HG02884 (cell line): Measurements from ENCODE around the gene ALG9.
A peak's percentile ranks its signal among the peaks of the same experiment; 100 is the strongest.

Experiments
- ATAC-seq: cut with Tn5 transposase; IDR thresholded peaks from one replicate; pipeline ENCODE4 v1.9.1; 2021; ENCODE audit warnings: mild to moderate bottlenecking, moderate library complexity; ENCODE audit not compliant: unreplicated experiment

The ALG9 gene

GRCh38 chr11:111770581-111771134 lies 100.7 kb downstream of the ALG9 start:
- no peak for ATAC-seq

GRCh38 chr11:111766834-111767142 lies 104.6 kb downstream of the ALG9 start:
- peak; percentile 16 for ATAC-seq

GRCh38 chr11:111765984-111766833 lies 105.2 kb downstream of the ALG9 start, which contains the start of gene PPP2R1B:
TSS of gene PPP2R1B (minus strand) at chr11:111766389. CDS start at chr11:111766361, 28 bp downstream.
- ATAC-seq = peak; percentile 77

GRCh38 chr11:111765320-111765983 lies 105.9 kb downstream of the ALG9 start:
- ATAC-seq = peak; percentile 28

GRCh38 chr11:111764621-111765020 lies 106.8 kb downstream of the ALG9 start:
- ATAC-seq = no peak

- ATAC-seq = no peak
Measured at GRCh38 chr11:111762981-111763643, 108.3 kb downstream of the ALG9 start.

GRCh38 chr11:111762526-111762925 lies 108.9 kb downstream of the ALG9 start:
- no peak for ATAC-seq

GRCh38 chr11:111761036-111761435 lies 110.3 kb downstream of the ALG9 start:
- ATAC-seq = no peak

GRCh38 chr11:111759778-111760407 lies 111.5 kb downstream of the ALG9 start:
- no peak for ATAC-seq

GRCh38 chr11:111759376-111759775 lies 112.0 kb downstream of the ALG9 start:
- no peak for ATAC-seq

- no peak for ATAC-seq
Measured at GRCh38 chr11:111756097-111756496, 115.3 kb downstream of the ALG9 start.

- ATAC-seq = no peak
Measured at GRCh38 chr11:111749646-111750045, 121.7 kb downstream of the ALG9 start.

- no peak for ATAC-seq
Measured at GRCh38 chr11:111748035-111748804, 123.2 kb downstream of the ALG9 start.

GRCh38 chr11:111745719-111746504 lies 125.5 kb downstream of the ALG9 start:
- ATAC-seq = no peak

GRCh38 chr11:111743700-111744099 lies 127.7 kb downstream of the ALG9 start:
- ATAC-seq = no peak

GRCh38 chr11:111741751-111742150 lies 129.6 kb downstream of the ALG9 start:
- ATAC-seq = no peak

GRCh38 chr11:111739299-111739698 lies 132.1 kb downstream of the ALG9 start:
- ATAC-seq = no peak

GRCh38 chr11:111737444-111738210 lies 133.8 kb downstream of the ALG9 start:
- ATAC-seq = no peak
